ELR (cell line): ENCODE results near the gene RTTN.
A peak's percentile ranks its signal among the peaks of the same experiment; 100 is the strongest.

Experiments used
- DNase-seq: peaks from one replicate; pipeline ENCODE4 v3.0.0-alpha.2; 2015; ENCODE audit warnings: low read depth

Gene RTTN

GRCh38 chr18:70073432-70073831, 132.1 kb downstream of the RTTN start:
- DNase-seq: no peak

- peak; percentile 8 for DNase-seq
These were observed 132.8 kb downstream of the RTTN start for GRCh38 chr18:70072678-70073077.

GRCh38 chr18:70069965-70070364, 135.5 kb downstream of the RTTN start:
- no peak for DNase-seq

GRCh38 chr18:70069382-70069781, 136.1 kb downstream of the RTTN start:
- DNase-seq: no peak

- no peak for DNase-seq
These were observed 136.5 kb downstream of the RTTN start for GRCh38 chr18:70068981-70069380.

- no peak for DNase-seq
These were observed 145.8 kb downstream of the RTTN start for GRCh38 chr18:70059684-70060083.

GRCh38 chr18:70058916-70059315, 146.6 kb downstream of the RTTN start:
- no peak for DNase-seq

GRCh38 chr18:70047931-70048603, 157.4 kb downstream of the RTTN start:
- DNase-seq: peak; percentile 68

GRCh38 chr18:70046796-70047195, 158.7 kb downstream of the RTTN start:
- no peak for DNase-seq

- peak; percentile 3 for DNase-seq
These were observed 159.3 kb downstream of the RTTN start for GRCh38 chr18:70046207-70046606.

- peak; percentile 98 for DNase-seq
These were observed 160.9 kb downstream of the RTTN start for GRCh38 chr18:70044632-70045031.

- no peak for DNase-seq
These were observed 163.9 kb downstream of the RTTN start for GRCh38 chr18:70041459-70042050.

- DNase-seq: no peak
These were observed 166.3 kb downstream of the RTTN start for GRCh38 chr18:70039186-70039585.

GRCh38 chr18:70037431-70038061, 167.9 kb downstream of the RTTN start:
- no peak for DNase-seq

GRCh38 chr18:70036771-70037347, 168.6 kb downstream of the RTTN start:
- no peak for DNase-seq

- no peak for DNase-seq
These were observed 169.3 kb downstream of the RTTN start for GRCh38 chr18:70036168-70036567.

GRCh38 chr18:70031221-70031620, 174.3 kb downstream of the RTTN start:
- DNase-seq: no peak

- DNase-seq: no peak
These were observed 174.8 kb downstream of the RTTN start for GRCh38 chr18:70030728-70031127.

- DNase-seq: no peak
These were observed 176.3 kb downstream of the RTTN start for GRCh38 chr18:70029163-70029562.

- no peak for DNase-seq
These were observed 176.8 kb downstream of the RTTN start for GRCh38 chr18:70028734-70029133.

- no peak for DNase-seq
These were observed 177.4 kb downstream of the RTTN start for GRCh38 chr18:70028084-70028483.

- no peak for DNase-seq
These were observed 179.9 kb downstream of the RTTN start for GRCh38 chr18:70025580-70025979.

GRCh38 chr18:70024829-70025228, 180.7 kb downstream of the RTTN start:
- DNase-seq: no peak
